ENCODE data around the gene MAP2K4. TPM values are rescaled to one million over a fixed set of nuclear protein-coding genes. Genes with fewer than 3 reads are reported as not detected.

Gene MAP2K4
- total RNA-seq, 1 donor from 2014 or later: 62.0 TPM

GRCh38 chr17:12055889-12056288, 35.2 kb downstream of the MAP2K4 start:
- Mint-ChIP-seq H3K36me3 (ENCODE audit: insufficient read depth) (peaks cover 12% of the 10 kb centered on the region), H3K4me3 (ENCODE audit: low read depth) (no peak overlapping the region), H3K9me3 (ENCODE audit: low read depth) (no peaks in the 10 kb centered on the region), H3K4me1 (ENCODE audit: low read depth) (peaks cover 21% of the 10 kb centered on the region), H3K27me3 (no peaks in the 10 kb centered on the region), H3K27ac (peak overlapping the region; percentile 37)
- no peak for DNase-seq (ENCODE audit: low spot score, unreplicated experiment)
- TF ChIP-seq, protein P1, sequence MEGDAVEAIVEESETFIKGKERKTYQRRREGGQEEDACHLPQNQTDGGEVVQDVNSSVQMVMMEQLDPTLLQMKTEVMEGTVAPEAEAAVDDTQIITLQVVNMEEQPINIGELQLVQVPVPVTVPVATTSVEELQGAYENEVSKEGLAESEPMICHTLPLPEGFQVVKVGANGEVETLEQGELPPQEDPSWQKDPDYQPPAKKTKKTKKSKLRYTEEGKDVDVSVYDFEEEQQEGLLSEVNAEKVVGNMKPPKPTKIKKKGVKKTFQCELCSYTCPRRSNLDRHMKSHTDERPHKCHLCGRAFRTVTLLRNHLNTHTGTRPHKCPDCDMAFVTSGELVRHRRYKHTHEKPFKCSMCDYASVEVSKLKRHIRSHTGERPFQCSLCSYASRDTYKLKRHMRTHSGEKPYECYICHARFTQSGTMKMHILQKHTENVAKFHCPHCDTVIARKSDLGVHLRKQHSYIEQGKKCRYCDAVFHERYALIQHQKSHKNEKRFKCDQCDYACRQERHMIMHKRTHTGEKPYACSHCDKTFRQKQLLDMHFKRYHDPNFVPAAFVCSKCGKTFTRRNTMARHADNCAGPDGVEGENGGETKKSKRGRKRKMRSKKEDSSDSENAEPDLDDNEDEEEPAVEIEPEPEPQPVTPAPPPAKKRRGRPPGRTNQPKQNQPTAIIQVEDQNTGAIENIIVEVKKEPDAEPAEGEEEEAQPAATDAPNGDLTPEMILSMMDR (IDR thresholded peaks at IDR 0.05; ENCODE audit: unreplicated experiment): no peak

- no peaks in the 10 kb centered on the region for H3K27me3 Mint-ChIP-seq
- no peak for DNase-seq (ENCODE audit: low spot score, unreplicated experiment)
- TF ChIP-seq, protein P1 (IDR thresholded peaks at IDR 0.05; ENCODE audit: unreplicated experiment): no peak
- H3K27ac Mint-ChIP-seq: no peak overlapping the region
- H3K4me1 Mint-ChIP-seq (ENCODE audit: low read depth): peaks cover 16% of the 10 kb centered on the region
- H3K4me3 Mint-ChIP-seq (ENCODE audit: low read depth): no peak overlapping the region
- no peaks in the 10 kb centered on the region for H3K9me3 Mint-ChIP-seq (ENCODE audit: low read depth)
- peaks cover 18% of the 10 kb centered on the region for H3K36me3 Mint-ChIP-seq (ENCODE audit: insufficient read depth)
These were observed 36.8 kb downstream of the MAP2K4 start for GRCh38 chr17:12057520-12057919.

GRCh38 chr17:12058535-12058934, 37.9 kb downstream of the MAP2K4 start:
- Mint-ChIP-seq H3K36me3 (ENCODE audit: insufficient read depth) (peaks cover 21% of the 10 kb centered on the region), H3K27ac (no peak overlapping the region), H3K4me1 (ENCODE audit: low read depth) (peaks cover 14% of the 10 kb centered on the region), H3K9me3 (ENCODE audit: low read depth) (no peaks in the 10 kb centered on the region), H3K4me3 (ENCODE audit: low read depth) (no peak overlapping the region), H3K27me3 (no peaks in the 10 kb centered on the region)
- no peak for DNase-seq (ENCODE audit: low spot score, unreplicated experiment)
- TF ChIP-seq, protein P1 (IDR thresholded peaks at IDR 0.05; ENCODE audit: unreplicated experiment): no peak

DNA sequence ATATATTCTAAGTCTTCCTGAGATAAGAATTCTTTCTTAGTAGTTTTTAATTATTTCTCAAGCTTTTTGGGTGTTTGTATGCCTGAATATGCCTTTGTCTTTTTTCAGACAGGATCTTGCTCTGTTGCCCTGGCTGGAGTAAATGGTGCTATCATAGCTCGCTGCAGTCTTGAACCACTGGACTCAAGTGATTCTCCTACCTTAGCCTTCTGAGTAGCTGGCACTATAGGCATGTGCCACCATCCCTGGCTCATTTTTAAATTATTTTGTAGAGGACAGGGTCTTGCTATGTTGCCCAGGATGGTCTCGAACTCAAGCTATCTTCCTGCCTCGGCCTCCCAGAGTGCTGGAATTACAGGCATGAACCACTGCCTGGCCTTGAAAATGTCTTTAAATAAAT, 41.6 kb downstream of the MAP2K4 start:
- H3K36me3 Mint-ChIP-seq (ENCODE audit: insufficient read depth): peaks cover 33% of the 10 kb centered on the region
- peak overlapping the region; percentile 41 for H3K27ac Mint-ChIP-seq
- H3K4me3 Mint-ChIP-seq (ENCODE audit: low read depth): no peak overlapping the region
- H3K9me3 Mint-ChIP-seq (ENCODE audit: low read depth): peaks cover 7% of the 10 kb centered on the region
- H3K4me1 Mint-ChIP-seq (ENCODE audit: low read depth): peaks cover 4% of the 10 kb centered on the region
- TF ChIP-seq, protein P1 (IDR thresholded peaks at IDR 0.05; ENCODE audit: unreplicated experiment): no peak
- no peak for DNase-seq (ENCODE audit: low spot score, unreplicated experiment)
- no peaks in the 10 kb centered on the region for H3K27me3 Mint-ChIP-seq

DNA sequence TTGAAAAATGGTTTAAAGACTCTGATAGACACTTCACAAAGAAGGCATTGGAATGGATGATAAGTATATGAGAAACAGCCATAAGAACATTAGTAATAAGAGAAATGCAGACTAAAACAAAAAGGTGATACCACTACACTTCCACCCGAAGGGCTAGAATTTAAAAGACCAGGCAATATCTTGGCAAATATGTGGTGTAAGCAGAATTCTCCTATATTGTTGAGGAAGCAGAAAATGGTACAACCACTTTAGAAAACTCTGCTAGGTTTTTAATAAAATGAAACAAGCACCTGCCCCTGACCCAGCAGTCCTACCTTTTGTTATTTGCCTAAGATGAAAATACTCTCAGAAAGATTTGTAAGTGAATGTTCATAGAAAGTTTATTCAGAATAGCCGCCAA, 43.7 kb downstream of the MAP2K4 start:
- no peaks in the 10 kb centered on the region for H3K27me3 Mint-ChIP-seq
- TF ChIP-seq, protein P1 (IDR thresholded peaks at IDR 0.05; ENCODE audit: unreplicated experiment): no peak
- peaks cover 28% of the 10 kb centered on the region for H3K36me3 Mint-ChIP-seq (ENCODE audit: insufficient read depth)
- DNase-seq (ENCODE audit: low spot score, unreplicated experiment): no peak
- H3K4me1 Mint-ChIP-seq (ENCODE audit: low read depth): peaks cover 2% of the 10 kb centered on the region
- H3K4me3 Mint-ChIP-seq (ENCODE audit: low read depth): no peak overlapping the region
- H3K9me3 Mint-ChIP-seq (ENCODE audit: low read depth): peaks cover 7% of the 10 kb centered on the region
- H3K27ac Mint-ChIP-seq: peak overlapping the region; percentile 49
